ENCODE data around the gene GRIN2A. TPM values are rescaled to one million over a fixed set of nuclear protein-coding genes. Genes with fewer than 3 reads are reported as not detected.

GRIN2A gene
- total RNA-seq = not detected

- Mint-ChIP-seq H3K27me3 (peaks cover 46% of the 10 kb centered on the region), H3K27ac (no peak within 1 kb of the TSS), H3K4me1 (ENCODE audit: low read depth) (peaks cover 9% of the 10 kb centered on the region), H3K4me3 (no peak within 1 kb of the TSS), H3K36me3 (ENCODE audit: low read depth) (no peaks in the 10 kb centered on the region), H3K9me3 (no peaks in the 10 kb centered on the region)
- ChIA-PET CTCF (interaction anchor here (0.8 kb wide), 1 partner anchor 923 kb away, joined by 5 read pairs; no protein-coding TSS in a partner anchor), POLR2A (no interaction called here)
- no peak for TF ChIP-seq CTCF (IDR thresholded peaks at IDR 0.05)
- no peak for ATAC-seq
- intact Hi-C loops (cut with micrococcal nuclease) = no loop called here
- DNase-seq = no peak
These were observed at the start of gene GRIN2A for GRCh38 chr16:10182222-10183053. TSS of gene GRIN2A (minus strand) at chr16:10182428. CDS start at chr16:10180411, 2,017 bp downstream.

DNA sequence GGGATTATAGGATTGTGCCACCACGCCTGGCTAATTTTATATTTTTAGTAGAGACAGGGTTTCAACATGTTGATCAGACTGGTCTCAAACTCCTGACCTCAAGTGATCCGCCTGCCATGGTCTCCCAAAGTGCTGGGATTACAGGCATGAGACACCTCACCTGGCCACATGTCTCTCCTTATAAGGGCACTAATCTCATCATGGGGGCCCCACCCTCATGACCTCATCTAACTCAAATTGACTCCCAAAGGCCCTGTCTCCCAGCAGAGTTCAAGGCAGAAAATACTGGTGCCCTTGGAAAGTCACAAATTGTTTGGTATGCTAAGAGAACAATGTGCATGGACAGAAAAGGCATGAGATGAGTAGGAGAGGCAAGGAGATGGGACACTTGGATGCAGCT is 49.3 kb upstream of the GRIN2A start:
- Mint-ChIP-seq H3K4me1 (ENCODE audit: low read depth) (no peaks in the 10 kb centered on the region), H3K27me3 (peaks cover 4% of the 10 kb centered on the region), H3K27ac (no peak overlapping the region), H3K9me3 (peaks cover 12% of the 10 kb centered on the region), H3K36me3 (ENCODE audit: low read depth) (no peaks in the 10 kb centered on the region), H3K4me3 (no peak overlapping the region)
- ATAC-seq = no peak
- intact Hi-C loops (cut with micrococcal nuclease) = no loop called here
- no peak for TF ChIP-seq CTCF (IDR thresholded peaks at IDR 0.05)
- CTCF ChIA-PET = no interaction called here
- DNase-seq = no peak
- POLR2A ChIA-PET = interaction anchor here (0.7 to 1.4 kb wide), 2 partner anchors 334 to 1916 kb away, joined by 3 read pairs; no protein-coding TSS in a partner anchor

DNA sequence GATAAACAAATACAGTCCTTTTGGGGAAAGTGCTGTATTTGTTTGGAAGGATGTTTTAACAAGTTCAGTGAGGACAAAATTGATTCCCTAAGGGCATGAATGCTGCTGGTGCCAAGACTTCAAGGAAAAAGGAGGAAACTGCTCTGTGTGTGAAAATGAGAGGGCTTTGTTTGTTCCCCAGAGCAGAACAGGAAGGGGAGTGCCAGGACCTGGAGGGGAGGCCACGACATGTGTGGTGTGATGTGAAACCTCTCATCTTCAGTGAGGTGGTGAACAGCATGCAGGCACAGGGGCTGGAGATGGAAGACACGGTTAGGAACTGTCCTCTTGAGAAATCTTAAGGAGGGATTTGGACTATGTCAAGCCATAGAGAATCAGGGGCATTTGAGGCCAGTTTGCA is 46.6 kb upstream of the GRIN2A start:
- no peak overlapping the region for H3K27ac Mint-ChIP-seq
- H3K4me3 Mint-ChIP-seq = no peak overlapping the region
- intact Hi-C loops (cut with micrococcal nuclease) = no loop called here
- no peak for DNase-seq
- CTCF ChIA-PET = no interaction called here
- no peaks in the 10 kb centered on the region for H3K36me3 Mint-ChIP-seq (ENCODE audit: low read depth)
- peaks cover 12% of the 10 kb centered on the region for H3K9me3 Mint-ChIP-seq
- TF ChIP-seq CTCF (IDR thresholded peaks at IDR 0.05) = no peak
- POLR2A ChIA-PET = no interaction called here
- H3K27me3 Mint-ChIP-seq = peaks cover 3% of the 10 kb centered on the region
- no peaks in the 10 kb centered on the region for H3K4me1 Mint-ChIP-seq (ENCODE audit: low read depth)
- ATAC-seq = no peak

GRCh38 chr16:10226987-10227306 is 44.7 kb upstream of the GRIN2A start:
- Mint-ChIP-seq H3K27ac (no peak overlapping the region), H3K36me3 (ENCODE audit: low read depth) (no peaks in the 10 kb centered on the region), H3K4me1 (ENCODE audit: low read depth) (no peaks in the 10 kb centered on the region), H3K4me3 (no peak overlapping the region), H3K9me3 (peaks cover 8% of the 10 kb centered on the region), H3K27me3 (peaks cover 2% of the 10 kb centered on the region)
- ATAC-seq (no peak), DNase-seq (no peak)
- ChIA-PET CTCF (no interaction called here), POLR2A (interaction anchor here (1.0 kb wide), 1 partner anchor 64 kb away, joined by 3 read pairs; no protein-coding TSS in a partner anchor)
- intact Hi-C loops (cut with micrococcal nuclease) = no loop called here
- no peak for TF ChIP-seq CTCF (IDR thresholded peaks at IDR 0.05)

- ATAC-seq (no peak), DNase-seq (no peak)
- Mint-ChIP-seq H3K4me1 (ENCODE audit: low read depth) (no peaks in the 10 kb centered on the region), H3K4me3 (no peak overlapping the region), H3K27ac (no peak overlapping the region), H3K9me3 (peaks cover 3% of the 10 kb centered on the region), H3K27me3 (peaks cover 4% of the 10 kb centered on the region), H3K36me3 (ENCODE audit: low read depth) (no peaks in the 10 kb centered on the region)
- ChIA-PET CTCF (no interaction called here), POLR2A (no interaction called here)
- no peak for TF ChIP-seq CTCF (IDR thresholded peaks at IDR 0.05)
- intact Hi-C loops (cut with micrococcal nuclease) = no loop called here
These were observed 44.1 kb upstream of the GRIN2A start for GRCh38 chr16:10226141-10226986.

Data from activated CD8-positive, alpha-beta T cell treated with anti-CD3 and anti-CD28 coated beads for 36 hours (primary cell).